K562 (cell line): ENCODE data around the gene CNIH4. TPM values are rescaled to one million over a fixed set of nuclear protein-coding genes. Genes with fewer than 3 reads are reported as not detected.

Experiments used
- ATAC-seq: fragments of 200-7000 bp; cut with Tn5 transposase; 3 replicates; pipeline ENCODE4 v1.9.1; 2020; ENCODE audit warnings: moderate library complexity
- BruUV-seq: library from RNA; stranded (reverse); fragments of 400-500 nt; replicated peaks from 2 replicates; lab custom pipeline; 2021; lab: Mats Ljungman, UMichigan
- CTCF ChIA-PET: fragments of 300-600 bp; formaldehyde crosslinking; extraction: SDS; loops from one replicate; lab custom pipeline; 2021; ENCODE audit warnings: low intra/inter-chr PET ratio; lab: Yijun Ruan, JAX
- POLR2A ChIA-PET: fragments of 300-600, 350-650 bp; sonication (Branson Sonifier 250); formaldehyde crosslinking; extraction: SDS; loops from one replicate; lab custom pipeline; 2021; ENCODE audit warnings: antibody characterized with exemption, inconsistent platforms; lab: Yijun Ruan, JAX
- DNase-seq, 4 experiments: peaks; one replicate each; pipeline versions ENCODE4 v3.0.0 to v3.0.0-alpha.2; 2011 to 2018; ENCODE audit warnings: low spot score in 3 of 4, mixed read lengths in 3 of 4; ENCODE audit errors: extremely low read depth in 1 of 4
- FAIRE-seq: peaks from 2 replicates; lab custom pipeline; 2011; peaks lifted over from hg19 to GRCh38; lab: Jason Lieb, UNC
- H2AFZ ChIP-seq: 2 replicates; pipeline ENCODE4 v1.6.0; 2011; ENCODE audit warnings: low read depth, low read length, control low read depth, inconsistent platforms
- H3K27ac ChIP-seq: fragments of 200-600 bp; 3 replicates; pipeline ENCODE4 v1.8.0; 2011; ENCODE audit warnings: low read depth, mild to moderate bottlenecking, control low read depth, inconsistent platforms, low read length, moderate library complexity, mixed read lengths; ENCODE audit errors: extremely low read depth
- H3K27me3 ChIP-seq, 2 experiments: fragments of 300-600 bp in 1 of 2; 2 replicates in 1 of 2; 3 replicates in 1 of 2; pipeline versions ENCODE4 v1.6.0 to v1.8.0; 2011; ENCODE audit warnings: inconsistent platforms in 2 of 2, low read length in 2 of 2, mild to moderate bottlenecking in 1 of 2, mixed read lengths in 1 of 2, moderate library complexity in 1 of 2; ENCODE audit not compliant: control insufficient read depth in 2 of 2, insufficient read depth in 2 of 2
- H3K36me3 ChIP-seq: fragments of 300-600 bp; 3 replicates; pipeline ENCODE4 v1.8.0; 2011; ENCODE audit warnings: mild to moderate bottlenecking, low read length, inconsistent platforms; ENCODE audit not compliant: control insufficient read depth, insufficient read depth
- H3K4me1 ChIP-seq, 2 experiments: fragments of 200-600 bp in 1 of 2; replicated peaks in 1 of 2; 2 replicates in 1 of 2; 3 replicates in 1 of 2; pipeline versions ENCODE4 v1.5.1 to v1.8.0; 2011; ENCODE audit warnings: inconsistent platforms in 2 of 2, low read length in 2 of 2, mild to moderate bottlenecking in 1 of 2, mixed read lengths in 1 of 2, moderate library complexity in 1 of 2; ENCODE audit not compliant: control insufficient read depth in 2 of 2, insufficient read depth in 2 of 2
- H3K4me2 ChIP-seq: 2 replicates; pipeline ENCODE4 v1.6.1; 2011; ENCODE audit warnings: low read length, control low read depth, inconsistent platforms, mixed read lengths; ENCODE audit not compliant: insufficient read depth
- H3K4me3 ChIP-seq: fragments of 200-600 bp; sonication (generic), shearing (Covaris generic); 2 replicates; pipeline ENCODE4 v1.5.1; 2016; ENCODE audit warnings: control low read depth, inconsistent platforms
- H3K79me2 ChIP-seq: fragments of 200-600 bp; 3 replicates; pipeline ENCODE4 v1.8.0; 2011; ENCODE audit warnings: low read length, inconsistent platforms; ENCODE audit not compliant: control insufficient read depth, insufficient read depth
- H3K9ac ChIP-seq, 2 experiments: 2 replicates each; pipeline versions ENCODE4 v1.6.0 to v1.6.1; 2011; ENCODE audit warnings: low read depth in 2 of 2, low read length in 2 of 2, control low read depth in 1 of 2, inconsistent platforms in 1 of 2, mild to moderate bottlenecking in 1 of 2, mixed read lengths in 1 of 2; ENCODE audit not compliant: insufficient read depth in 1 of 2
- H3K9me1 ChIP-seq: one replicate; pipeline ENCODE4 v1.6.0; 2011; ENCODE audit warnings: inconsistent platforms, mild to moderate bottlenecking, low read length, moderate library complexity; ENCODE audit not compliant: control insufficient read depth, insufficient read depth
- H3K9me3 ChIP-seq: replicated peaks from 2 replicates; pipeline ENCODE4 v1.5.1; 2011; ENCODE audit warnings: low read depth, low read length, inconsistent platforms; ENCODE audit not compliant: control insufficient read depth, insufficient read depth
- H4K20me1 ChIP-seq: replicated peaks from 2 replicates; pipeline ENCODE4 v1.6.1; 2011; ENCODE audit warnings: low read length, inconsistent platforms, mixed read lengths; ENCODE audit not compliant: control insufficient read depth, insufficient read depth
- ESRRB ChIP-seq: fragments of 250-450 bp; sonication (Bioruptor Pico); IDR thresholded peaks from 2 replicates; pipeline ENCODE4 v1.5.0; 2020; ENCODE audit warnings: mild to moderate bottlenecking, moderate library complexity, borderline replicate concordance
- HDAC3 ChIP-seq: fragments of 450-650 bp; IDR thresholded peaks from 2 replicates; pipeline ENCODE4 v1.6.1; 2018; ENCODE audit warnings: borderline replicate concordance, mild to moderate bottlenecking, moderate library complexity; ENCODE audit not compliant: partially characterized antibody
- HMGXB4 ChIP-seq: sonication (generic); formaldehyde crosslinking; IDR thresholded peaks from 2 replicates; pipeline ENCODE4 v1.8.1; 2023; ENCODE audit warnings: mild to moderate bottlenecking, missing genetic modification reagents
- NR2C2 ChIP-seq, 2 experiments: fragments of 200-800 bp in 1 of 2; sonication (Bioruptor generic) in 1 of 2; sonication (generic) in 1 of 2; formaldehyde crosslinking in 1 of 2; IDR thresholded peaks; 2 replicates each; pipeline versions ENCODE4 v1.6.1 to v1.8.0; 2016 to 2022; ENCODE audit warnings: mild to moderate bottlenecking in 1 of 2, missing compliant biosample characterization in 1 of 2, missing genetic modification characterization in 1 of 2, missing genetic modification reagents in 1 of 2
- THAP7 ChIP-seq: fragments of 250-450 bp; sonication (Bioruptor Pico); IDR thresholded peaks from 2 replicates; pipeline ENCODE4 v1.5.0; 2021
- WGBS: fragments of 100-300 bp; shearing (Covaris generic); methylation state at CpG from one replicate; pipeline ENCODE4 v1.1.6; 2016; ENCODE audit warnings: low coverage, mixed read lengths; ENCODE audit not compliant: insufficient coverage; ENCODE audit errors: missing lambda C conversion rate; 5-methylcytosine and 5-hydroxymethylcytosine counted together
- in situ Hi-C: fragments of 300-500 bp; cut with MboI; formaldehyde crosslinking; loops from 4 replicates; pipeline ENCODE4 v1.15.0; 2018; ENCODE audit warnings: inconsistent platforms, mixed read lengths
- intact Hi-C: fragments of 100-400 bp; cut with micrococcal nuclease; formaldehyde crosslinking; loops from 2 replicates; pipeline ENCODE4 v1.14.2; 2022
- polyA plus RNA-seq, 8 experiments: library from polyadenylated mRNA; depleted of rRNA in 4 of 8; stranded (reverse) in 5 of 8; unstranded in 3 of 8; fragments of >200 nt; fragmentation: Nextera tagmentation in 2 of 8; fragmentation: Illumina TruSeq in 1 of 8; extraction: Ambion mirVana in 2 of 8; extraction: Trizol in 1 of 8; gene quantifications; 2 replicates each; pipeline versions ENCODE4 v1.2.1 to v1.2.3, GENCODE V29; 2011 to 2014; ENCODE audit warnings: inconsistent platforms in 1 of 8, missing spikeins in 1 of 8
- total RNA-seq, 7 experiments: library from RNA; depleted of rRNA in 6 of 7; stranded (reverse); fragments of >200 nt in 6 of 7; fragmentation: Illumina TruSeq in 2 of 7; extraction: Trizol in 2 of 7; gene quantifications; 2 replicates each; pipeline versions ENCODE4 v1.2.1 to v1.2.3, GENCODE V29; 2011 to 2021; ENCODE audit warnings: low replicate concordance in 1 of 7
- TF ChIP-seq, protein P1 (sequence below): sonication (generic); formaldehyde crosslinking; IDR thresholded peaks from 2 replicates; pipeline ENCODE4 v1.8.0; 2023; ENCODE audit warnings: mild to moderate bottlenecking, missing genetic modification reagents
- TF ChIP-seq, protein P2 (sequence below): fragments of 450-650 bp; IDR thresholded peaks from 2 replicates; pipeline ENCODE4 v1.6.1; 2016; ENCODE audit warnings: borderline replicate concordance
- TF ChIP-seq, protein P3 (sequence below): sonication (generic); formaldehyde crosslinking; IDR thresholded peaks from 2 replicates; pipeline ENCODE4 v1.8.0; 2022; ENCODE audit warnings: mild to moderate bottlenecking, missing genetic modification reagents
- TF ChIP-seq, protein P4 (sequence below): sonication (generic); formaldehyde crosslinking; IDR thresholded peaks from 2 replicates; pipeline ENCODE4 v1.8.0; 2022; ENCODE audit warnings: mild to moderate bottlenecking, low read depth, missing genetic modification reagents

The CNIH4 gene
- total and polyA plus RNA-seq, 9 of the 15 experiments (the other 6 are each of a cell fraction or from before 2014, with no cell fraction given), result 41.3 to 266 (median 61.1) TPM

DNA sequence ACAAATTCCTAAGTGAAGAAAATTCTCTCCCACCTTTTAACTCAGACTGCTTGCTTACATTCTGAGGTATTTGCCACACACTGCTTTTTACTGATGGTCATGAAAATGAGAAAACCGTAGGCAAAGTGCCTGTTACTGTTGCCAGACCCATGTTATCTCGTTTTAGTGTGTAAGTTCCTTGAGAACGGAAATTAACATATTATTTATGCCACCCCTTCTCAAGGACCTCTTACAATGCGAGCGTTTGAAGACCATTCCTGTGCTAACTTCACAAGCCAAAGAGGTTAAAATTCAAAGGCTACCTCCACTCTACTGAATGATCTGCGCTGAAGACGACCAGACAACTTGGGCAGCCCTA is 27.2 kb upstream of the CNIH4 start:
- H3K4me2 ChIP-seq, result peak overlapping the region; percentile 91
- WGBS, result under 1% methylated on average over 7 of the region's 7 CpGs
- no peaks in the 10 kb centered on the region for H3K9me1 ChIP-seq
- no peaks in the 10 kb centered on the region for H3K27me3 ChIP-seq
- ChIA-PET CTCF (no interaction called here), POLR2A (interaction anchor here (0.5 to 1.5 kb wide), 15 partner anchors 9 to 218 kb away, joined by 3 to 14 read pairs (median 3); partner anchors contain the start of gene DEGS1)
- peaks cover 9 to 22% of the 10 kb centered on the region in 2 experiments for H3K4me1 ChIP-seq
- H2AFZ ChIP-seq, result peak overlapping the region; percentile 89
- BruUV-seq, result TSS peak; percentile 67
- DNase-seq (no peak), FAIRE-seq (no peak), ATAC-seq (no peak)
- peak overlapping the region; percentile 89 to 90 for H3K9ac ChIP-seq
- peaks cover 22% of the 10 kb centered on the region for H3K36me3 ChIP-seq
- peak overlapping the region; percentile 72 for H3K4me3 ChIP-seq
- H3K79me2 ChIP-seq, result peaks cover 48% of the 10 kb centered on the region
- H4K20me1 ChIP-seq, result no peaks in the 10 kb centered on the region
- TF ChIP-seq ESRRB (CRISPR knock-in tag) (peak; percentile 21; the same call in 1 of the 2 replicates), NR2C2 (CRISPR knock-in tag; IDR thresholded peaks at IDR 0.05) (0 out of 2 replicates have a peak, but pooled peaks have one; percentile 59), NR2C2 (tag; IDR thresholded peaks at IDR 0.05) (no peak), HDAC3 (no peak), HMGXB4 (no peak), THAP7 (CRISPR knock-in tag) (peak; percentile 70; the same call in 1 of the 2 replicates)
- TF ChIP-seq, protein P1, sequence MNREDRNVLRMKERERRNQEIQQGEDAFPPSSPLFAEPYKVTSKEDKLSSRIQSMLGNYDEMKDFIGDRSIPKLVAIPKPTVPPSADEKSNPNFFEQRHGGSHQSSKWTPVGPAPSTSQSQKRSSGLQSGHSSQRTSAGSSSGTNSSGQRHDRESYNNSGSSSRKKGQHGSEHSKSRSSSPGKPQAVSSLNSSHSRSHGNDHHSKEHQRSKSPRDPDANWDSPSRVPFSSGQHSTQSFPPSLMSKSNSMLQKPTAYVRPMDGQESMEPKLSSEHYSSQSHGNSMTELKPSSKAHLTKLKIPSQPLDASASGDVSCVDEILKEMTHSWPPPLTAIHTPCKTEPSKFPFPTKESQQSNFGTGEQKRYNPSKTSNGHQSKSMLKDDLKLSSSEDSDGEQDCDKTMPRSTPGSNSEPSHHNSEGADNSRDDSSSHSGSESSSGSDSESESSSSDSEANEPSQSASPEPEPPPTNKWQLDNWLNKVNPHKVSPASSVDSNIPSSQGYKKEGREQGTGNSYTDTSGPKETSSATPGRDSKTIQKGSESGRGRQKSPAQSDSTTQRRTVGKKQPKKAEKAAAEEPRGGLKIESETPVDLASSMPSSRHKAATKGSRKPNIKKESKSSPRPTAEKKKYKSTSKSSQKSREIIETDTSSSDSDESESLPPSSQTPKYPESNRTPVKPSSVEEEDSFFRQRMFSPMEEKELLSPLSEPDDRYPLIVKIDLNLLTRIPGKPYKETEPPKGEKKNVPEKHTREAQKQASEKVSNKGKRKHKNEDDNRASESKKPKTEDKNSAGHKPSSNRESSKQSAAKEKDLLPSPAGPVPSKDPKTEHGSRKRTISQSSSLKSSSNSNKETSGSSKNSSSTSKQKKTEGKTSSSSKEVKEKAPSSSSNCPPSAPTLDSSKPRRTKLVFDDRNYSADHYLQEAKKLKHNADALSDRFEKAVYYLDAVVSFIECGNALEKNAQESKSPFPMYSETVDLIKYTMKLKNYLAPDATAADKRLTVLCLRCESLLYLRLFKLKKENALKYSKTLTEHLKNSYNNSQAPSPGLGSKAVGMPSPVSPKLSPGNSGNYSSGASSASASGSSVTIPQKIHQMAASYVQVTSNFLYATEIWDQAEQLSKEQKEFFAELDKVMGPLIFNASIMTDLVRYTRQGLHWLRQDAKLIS (CRISPR knock-in tag), result 0 out of 2 replicates have a peak, but pooled peaks have one; percentile 36
- TF ChIP-seq, protein P2, sequence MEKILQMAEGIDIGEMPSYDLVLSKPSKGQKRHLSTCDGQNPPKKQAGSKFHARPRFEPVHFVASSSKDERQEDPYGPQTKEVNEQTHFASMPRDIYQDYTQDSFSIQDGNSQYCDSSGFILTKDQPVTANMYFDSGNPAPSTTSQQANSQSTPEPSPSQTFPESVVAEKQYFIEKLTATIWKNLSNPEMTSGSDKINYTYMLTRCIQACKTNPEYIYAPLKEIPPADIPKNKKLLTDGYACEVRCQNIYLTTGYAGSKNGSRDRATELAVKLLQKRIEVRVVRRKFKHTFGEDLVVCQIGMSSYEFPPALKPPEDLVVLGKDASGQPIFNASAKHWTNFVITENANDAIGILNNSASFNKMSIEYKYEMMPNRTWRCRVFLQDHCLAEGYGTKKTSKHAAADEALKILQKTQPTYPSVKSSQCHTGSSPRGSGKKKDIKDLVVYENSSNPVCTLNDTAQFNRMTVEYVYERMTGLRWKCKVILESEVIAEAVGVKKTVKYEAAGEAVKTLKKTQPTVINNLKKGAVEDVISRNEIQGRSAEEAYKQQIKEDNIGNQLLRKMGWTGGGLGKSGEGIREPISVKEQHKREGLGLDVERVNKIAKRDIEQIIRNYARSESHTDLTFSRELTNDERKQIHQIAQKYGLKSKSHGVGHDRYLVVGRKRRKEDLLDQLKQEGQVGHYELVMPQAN, result no peak
- TF ChIP-seq, protein P3, sequence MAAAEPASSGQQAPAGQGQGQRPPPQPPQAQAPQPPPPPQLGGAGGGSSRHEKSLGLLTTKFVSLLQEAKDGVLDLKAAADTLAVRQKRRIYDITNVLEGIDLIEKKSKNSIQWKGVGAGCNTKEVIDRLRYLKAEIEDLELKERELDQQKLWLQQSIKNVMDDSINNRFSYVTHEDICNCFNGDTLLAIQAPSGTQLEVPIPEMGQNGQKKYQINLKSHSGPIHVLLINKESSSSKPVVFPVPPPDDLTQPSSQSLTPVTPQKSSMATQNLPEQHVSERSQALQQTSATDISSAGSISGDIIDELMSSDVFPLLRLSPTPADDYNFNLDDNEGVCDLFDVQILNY, result 0 out of 2 replicates have a peak, but pooled peaks have one; percentile 21
- TF ChIP-seq, protein P4, sequence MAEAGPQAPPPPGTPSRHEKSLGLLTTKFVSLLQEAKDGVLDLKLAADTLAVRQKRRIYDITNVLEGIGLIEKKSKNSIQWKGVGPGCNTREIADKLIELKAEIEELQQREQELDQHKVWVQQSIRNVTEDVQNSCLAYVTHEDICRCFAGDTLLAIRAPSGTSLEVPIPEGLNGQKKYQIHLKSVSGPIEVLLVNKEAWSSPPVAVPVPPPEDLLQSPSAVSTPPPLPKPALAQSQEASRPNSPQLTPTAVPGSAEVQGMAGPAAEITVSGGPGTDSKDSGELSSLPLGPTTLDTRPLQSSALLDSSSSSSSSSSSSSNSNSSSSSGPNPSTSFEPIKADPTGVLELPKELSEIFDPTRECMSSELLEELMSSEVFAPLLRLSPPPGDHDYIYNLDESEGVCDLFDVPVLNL, result 0 out of 2 replicates have a peak, but pooled peaks have one; percentile 30
- no peaks in the 10 kb centered on the region for H3K9me3 ChIP-seq
- intact Hi-C loops, result no loop called here
- H3K27ac ChIP-seq, result peak overlapping the region; percentile 92
- in situ Hi-C loops, result loop anchor here (25.0 kb wide), 1 partner anchor 217 kb away; the partner anchor contains the start of gene FBXO28
